LNCaP clone FGC (cell line): ENCODE measurements around the gene GCSAML.
"Not testable (repeated sequence)": the region's sequence is repeated elsewhere in the genome, so short reads cannot be mapped to it uniquely, and the experiment has no call there.

Experiments used
- DNase-seq: peaks from one replicate; pipeline ENCODE4 v3.0.0-alpha.2; 2011; ENCODE audit warnings: low read depth
- H3K4me3 ChIP-seq: 2 replicates; pipeline ENCODE4 v1.5.1; 2011; ENCODE audit warnings: mild to moderate bottlenecking, low read depth, low read length, control low read depth
- CTCF ChIP-seq: IDR thresholded peaks from 2 replicates; pipeline ENCODE4 v1.5.1; 2012; ENCODE audit warnings: mild to moderate bottlenecking; ENCODE audit not compliant: control insufficient read depth, insufficient read depth; ENCODE audit errors: extremely low read depth

GCSAML gene

GRCh38 chr1:247548769-247549182 lies at the start of gene GCSAML:
Gene GCSAML, plus strand, starts transcription at chr1:247549134. Its CDS starts 58 bp downstream, at chr1:247549192.
- no peak within 1 kb of the TSS for H3K4me3 ChIP-seq
- no peak for TF ChIP-seq CTCF
- no peak for DNase-seq

GRCh38 chr1:247500865-247501264 lies 48.1 kb upstream of the GCSAML start:
- H3K4me3 ChIP-seq: no peak overlapping the region
- no peak for DNase-seq
- TF ChIP-seq CTCF: no peak

- DNase-seq: no peak
- no peak overlapping the region for H3K4me3 ChIP-seq
- TF ChIP-seq CTCF: no peak
Observed at GRCh38 chr1:247506831-247507230, 42.1 kb upstream of the GCSAML start.

- TF ChIP-seq CTCF: no peak
- no peak for DNase-seq
- no peak overlapping the region for H3K4me3 ChIP-seq
Observed at GRCh38 chr1:247517795-247518612, 30.9 kb upstream of the GCSAML start.

GRCh38 chr1:247518613-247518891 lies 30.4 kb upstream of the GCSAML start:
- H3K4me3 ChIP-seq: no peak overlapping the region
- no peak for DNase-seq
- TF ChIP-seq CTCF: no peak

- DNase-seq, H3K4me3 ChIP-seq: not testable (repeated sequence)
Observed at GRCh38 chr1:247521886-247522285, 27.0 kb upstream of the GCSAML start.

DNA sequence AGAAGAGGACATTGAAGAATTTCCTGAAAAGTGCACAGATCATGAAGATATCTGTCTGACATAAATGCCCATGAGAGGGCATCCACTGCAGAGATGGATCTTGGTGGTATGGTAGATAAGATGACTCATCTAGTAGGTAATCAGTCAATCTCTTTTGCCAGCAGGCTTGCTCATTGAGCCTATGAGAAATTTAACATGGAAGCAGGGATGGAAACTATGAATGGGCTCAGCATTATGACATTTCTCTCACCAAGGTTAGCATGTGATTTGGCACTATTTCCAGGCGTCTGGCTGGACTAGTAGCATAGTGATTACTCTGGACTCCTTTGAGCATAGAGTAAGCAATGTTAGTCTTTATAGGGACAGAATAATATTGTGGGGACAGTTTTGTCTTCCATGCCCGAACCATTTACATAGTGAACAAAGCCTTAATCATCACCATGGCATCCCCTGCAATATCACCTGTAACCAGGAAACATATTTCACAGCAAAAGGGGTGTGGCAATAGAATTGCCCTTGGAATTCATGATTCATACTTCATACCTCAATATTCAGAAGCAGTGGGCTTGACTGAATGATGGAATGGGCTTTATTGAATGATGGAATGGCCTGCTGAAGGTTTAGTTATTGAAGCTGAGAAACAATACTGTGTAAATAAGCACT lies 20.0 kb upstream of the GCSAML start:
- DNase-seq: no peak
- no peak for TF ChIP-seq CTCF
- no peak overlapping the region for H3K4me3 ChIP-seq
